NT2/D1 (cell line): ENCODE measurements around the gene KCNK16.

Experiments
- DNase-seq: peaks from one replicate; pipeline ENCODE4 v3.0.0-alpha.2; 2011; ENCODE audit warnings: low read depth, low spot score
- H3K27me3 ChIP-seq: 2 replicates; pipeline ENCODE4 v1.6.0; 2011; ENCODE audit warnings: mild to moderate bottlenecking; ENCODE audit not compliant: insufficient read length, insufficient read depth
- H3K36me3 ChIP-seq: 2 replicates; pipeline ENCODE4 v1.6.1; 2011; ENCODE audit warnings: mild to moderate bottlenecking, low read length, mixed read lengths; ENCODE audit not compliant: insufficient read depth, insufficient read length
- H3K4me1 ChIP-seq: 2 replicates; pipeline ENCODE4 v1.5.1; 2011; ENCODE audit not compliant: insufficient read depth, insufficient read length
- H3K4me3 ChIP-seq: 2 replicates; pipeline ENCODE4 v1.5.1; 2011; ENCODE audit warnings: low read depth; ENCODE audit not compliant: insufficient read length
- H3K9ac ChIP-seq: 2 replicates; pipeline ENCODE4 v1.6.0; 2011; ENCODE audit warnings: low read depth; ENCODE audit not compliant: insufficient read length
- H3K9me3 ChIP-seq: 2 replicates; pipeline ENCODE4 v1.5.1; 2011; ENCODE audit warnings: mild to moderate bottlenecking, low read length; ENCODE audit not compliant: insufficient read depth
- SUZ12 ChIP-seq: IDR thresholded peaks from 2 replicates; pipeline ENCODE4 v1.6.1; 2011; ENCODE audit not compliant: insufficient read length, insufficient read depth; ENCODE audit errors: extremely low read depth
- YY1 ChIP-seq: IDR thresholded peaks from 2 replicates; pipeline ENCODE4 v1.6.1; 2011; ENCODE audit not compliant: insufficient read length, insufficient read depth
- ZNF274 ChIP-seq: IDR thresholded peaks from 2 replicates; pipeline ENCODE4 v1.6.1; 2011; ENCODE audit warnings: mild to moderate bottlenecking, low read depth, low read length

KCNK16 gene

GRCh38 chr6:39328066-39328465 lies 5.6 kb upstream of the KCNK16 start:
- H3K9ac ChIP-seq, result no peak overlapping the region
- H3K4me3 ChIP-seq, result no peak overlapping the region
- peaks cover 3% of the 10 kb centered on the region for H3K27me3 ChIP-seq
- no peaks in the 10 kb centered on the region for H3K9me3 ChIP-seq
- no peaks in the 10 kb centered on the region for H3K36me3 ChIP-seq
- DNase-seq, result no peak
- TF ChIP-seq YY1 (no peak), SUZ12 (no peak), ZNF274 (no peak)
- no peaks in the 10 kb centered on the region for H3K4me1 ChIP-seq

- Histone ChIP-seq H3K36me3 (no peaks in the 10 kb centered on the region), H3K4me1 (no peaks in the 10 kb centered on the region), H3K9ac (no peak overlapping the region), H3K4me3 (no peak overlapping the region), H3K27me3 (peaks cover 3% of the 10 kb centered on the region), H3K9me3 (no peaks in the 10 kb centered on the region)
- TF ChIP-seq YY1 (no peak), ZNF274 (no peak), SUZ12 (no peak)
- no peak for DNase-seq
These were observed 5.0 kb upstream of the KCNK16 start for GRCh38 chr6:39327507-39327906.

GRCh38 chr6:39321761-39322160 lies 741 bp downstream of the KCNK16 start:
- Histone ChIP-seq H3K9ac (no peak overlapping the region), H3K36me3 (no peaks in the 10 kb centered on the region), H3K4me3 (no peak overlapping the region), H3K27me3 (peaks cover 5% of the 10 kb centered on the region), H3K4me1 (peaks cover 5% of the 10 kb centered on the region), H3K9me3 (no peaks in the 10 kb centered on the region)
- DNase-seq, result no peak
- TF ChIP-seq SUZ12 (no peak), ZNF274 (no peak), YY1 (no peak)

GRCh38 chr6:39320363-39320984 lies 2.0 kb downstream of the KCNK16 start:
- Histone ChIP-seq H3K36me3 (no peaks in the 10 kb centered on the region), H3K27me3 (peaks cover 16% of the 10 kb centered on the region), H3K4me1 (peaks cover 5% of the 10 kb centered on the region), H3K9ac (no peak overlapping the region), H3K9me3 (no peaks in the 10 kb centered on the region), H3K4me3 (no peak overlapping the region)
- no peak for TF ChIP-seq YY1
- TF ChIP-seq ZNF274, result no peak
- TF ChIP-seq SUZ12, result no peak
- no peak for DNase-seq

- DNase-seq, result no peak
- Histone ChIP-seq H3K4me3 (no peak overlapping the region), H3K9me3 (no peaks in the 10 kb centered on the region), H3K36me3 (no peaks in the 10 kb centered on the region), H3K27me3 (peaks cover 23% of the 10 kb centered on the region), H3K9ac (no peak overlapping the region), H3K4me1 (peaks cover 5% of the 10 kb centered on the region)
- TF ChIP-seq ZNF274 (no peak), SUZ12 (no peak), YY1 (no peak)
These were observed 2.7 kb downstream of the KCNK16 start for GRCh38 chr6:39319621-39320362.

- Histone ChIP-seq H3K9ac (no peak overlapping the region), H3K27me3 (peaks cover 48% of the 10 kb centered on the region), H3K4me1 (peaks cover 5% of the 10 kb centered on the region), H3K9me3 (no peaks in the 10 kb centered on the region), H3K4me3 (no peak overlapping the region), H3K36me3 (no peaks in the 10 kb centered on the region)
- no peak for DNase-seq
- no peak for TF ChIP-seq SUZ12
- TF ChIP-seq ZNF274, result no peak
These were observed 5.2 kb downstream of the KCNK16 start for GRCh38 chr6:39317256-39317655.

- H3K36me3 ChIP-seq, result no peaks in the 10 kb centered on the region
- H3K27me3 ChIP-seq, result peaks cover 63% of the 10 kb centered on the region
- H3K4me1 ChIP-seq, result no peaks in the 10 kb centered on the region
- peak within 1 kb of the TSS; percentile 56 for H3K4me3 ChIP-seq
- no peaks in the 10 kb centered on the region for H3K9me3 ChIP-seq
- no peak for DNase-seq
- TF ChIP-seq SUZ12 (no peak), YY1 (no peak), ZNF274 (no peak)
- H3K9ac ChIP-seq, result peak within 1 kb of the TSS; percentile 76
These were observed 8.2 kb downstream of the KCNK16 start, which contains the start of gene KCNK17 for GRCh38 chr6:39314273-39314795. Gene KCNK17 (minus strand): TSS chr6:39314419. CDS start chr6:39314320, 99 bp downstream.
